GM19328 (cell line): ENCODE measurements around the gene SUMO4.

ENCODE experiments used
- ATAC-seq: cut with Tn5 transposase; IDR thresholded peaks from one replicate; pipeline ENCODE4 v1.9.1; 2021; ENCODE audit warnings: mild to moderate bottlenecking, moderate library complexity; ENCODE audit not compliant: unreplicated experiment

SUMO4 gene

DNA sequence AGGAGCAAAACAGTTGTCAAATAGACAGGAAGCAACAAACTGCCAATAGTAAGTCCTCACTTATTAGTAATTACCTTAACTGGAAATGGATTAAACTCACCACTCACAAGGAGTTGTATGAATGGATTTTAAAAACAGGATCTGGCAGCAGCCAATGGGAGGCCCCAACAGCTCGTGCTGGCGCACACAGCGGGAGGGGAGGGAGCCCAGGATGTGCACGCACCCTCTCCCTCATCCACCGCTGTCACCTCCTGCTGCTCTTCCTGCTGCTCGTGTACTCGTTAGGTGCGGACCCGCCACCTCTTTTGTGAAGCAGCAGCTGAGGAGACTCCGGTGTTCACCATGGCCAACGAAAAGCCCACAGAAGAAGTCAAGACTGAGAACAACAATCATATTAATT is at the start of gene SUMO4:
TSS of gene SUMO4 (plus strand) at position 213 of the 400 bp plus-strand sequence. CDS start at position 343, 130 bp downstream.
- ATAC-seq = no peak

DNA sequence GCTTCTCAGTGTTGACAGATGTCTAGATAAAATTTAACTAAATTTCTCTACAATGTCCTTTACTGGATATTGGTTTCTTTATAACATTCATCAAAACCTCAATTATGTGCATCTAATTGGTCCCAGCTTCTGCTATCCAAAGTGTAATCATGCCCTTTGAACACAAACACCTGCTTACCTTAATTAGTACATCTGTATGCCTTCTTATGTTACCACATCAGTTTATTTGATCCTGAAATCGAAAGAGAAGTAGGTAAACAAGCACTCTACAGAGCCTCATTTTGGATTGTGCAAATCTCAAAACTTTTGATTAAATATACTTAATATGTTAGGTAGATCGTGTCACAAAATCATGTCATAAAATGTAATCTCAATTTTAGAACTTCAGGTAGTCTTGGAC is 46.1 kb upstream of the SUMO4 start:
- ATAC-seq = no peak

DNA sequence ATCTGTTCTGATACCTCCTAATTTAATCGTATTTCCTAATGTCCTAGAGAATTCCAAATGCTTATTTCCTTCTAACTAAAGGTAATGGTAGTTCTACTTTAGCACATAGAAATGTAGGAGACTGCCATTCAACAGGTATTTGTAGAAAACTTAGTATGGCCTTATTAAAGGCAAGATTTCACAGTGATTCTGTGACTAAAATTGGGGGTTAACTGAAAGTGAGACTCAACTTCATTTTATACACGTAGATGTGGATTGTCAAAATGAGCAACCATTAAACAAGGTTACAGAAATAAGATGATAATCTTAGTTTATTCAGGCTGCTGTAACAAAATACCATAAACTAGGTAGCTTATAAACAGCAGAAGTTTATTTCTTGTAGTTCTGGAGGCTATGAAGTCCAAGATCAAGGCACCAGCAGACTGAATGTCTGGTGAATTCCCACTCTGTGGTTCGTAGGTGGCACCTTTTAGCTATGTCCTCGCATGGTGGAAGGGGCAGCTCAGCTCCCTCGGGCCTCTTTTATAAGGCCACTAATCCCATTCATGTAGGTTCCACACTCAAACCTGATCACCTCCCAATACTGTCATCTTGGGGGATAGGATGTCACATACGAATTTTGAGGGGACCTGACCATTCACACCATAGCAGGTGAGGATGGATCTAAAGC is 43.8 kb upstream of the SUMO4 start:
- ATAC-seq = no peak

DNA sequence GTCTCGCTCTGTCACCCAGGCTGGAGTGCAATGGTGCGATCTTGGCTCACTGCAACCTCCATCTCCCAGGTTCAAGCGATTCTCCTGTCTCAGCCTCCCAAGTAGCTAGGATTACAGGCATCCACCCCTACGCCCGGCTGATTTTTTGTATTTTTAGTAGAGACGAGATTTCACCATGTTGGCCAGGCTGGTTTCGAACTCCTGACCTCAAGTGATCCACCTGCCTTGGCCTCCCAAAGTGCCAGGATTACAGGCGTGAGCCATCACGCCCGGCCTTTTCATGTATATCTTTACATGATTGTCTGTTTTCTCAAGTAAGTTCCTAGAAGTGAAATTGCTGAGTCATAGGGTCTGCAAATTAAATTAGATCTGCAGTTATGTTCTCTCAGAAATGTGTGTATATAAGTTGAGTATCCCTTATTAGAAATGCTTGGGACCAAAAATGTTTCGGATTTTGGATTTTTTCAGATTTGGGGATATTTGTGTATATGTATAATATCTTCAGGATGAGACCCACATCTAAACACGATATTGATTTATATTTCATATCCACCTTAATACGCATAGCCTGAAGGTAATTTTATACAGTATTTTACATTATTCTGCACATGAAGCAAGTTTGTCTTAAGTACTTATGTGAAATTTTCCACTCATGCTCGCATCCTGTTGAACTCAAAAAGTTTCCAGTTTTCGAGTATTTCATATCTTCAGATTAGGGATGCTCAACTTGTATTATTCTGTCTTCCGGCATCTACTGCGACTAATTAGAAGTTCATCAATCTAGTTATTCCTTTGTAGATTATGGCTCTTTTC is 42.1 kb upstream of the SUMO4 start:
- no peak for ATAC-seq

DNA sequence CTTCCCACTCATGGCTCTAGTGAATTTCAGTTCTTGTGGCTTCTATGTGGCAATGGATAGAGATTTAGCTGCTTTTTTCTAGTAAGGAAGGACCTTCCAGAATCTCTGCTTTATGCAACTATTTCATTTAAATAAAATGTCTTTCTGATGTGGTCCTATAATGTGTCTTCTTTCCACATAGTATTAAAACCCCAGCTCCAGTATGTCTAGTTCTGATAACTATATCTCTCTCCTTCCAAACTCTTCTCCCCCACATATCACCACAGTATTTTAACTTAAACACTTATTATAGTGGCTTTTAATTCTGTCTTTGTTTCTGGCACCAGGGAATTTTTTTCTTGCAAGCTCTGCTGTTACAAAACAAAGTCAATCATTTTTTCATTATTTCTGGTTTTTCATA is 40.6 kb upstream of the SUMO4 start:
- ATAC-seq = no peak

DNA sequence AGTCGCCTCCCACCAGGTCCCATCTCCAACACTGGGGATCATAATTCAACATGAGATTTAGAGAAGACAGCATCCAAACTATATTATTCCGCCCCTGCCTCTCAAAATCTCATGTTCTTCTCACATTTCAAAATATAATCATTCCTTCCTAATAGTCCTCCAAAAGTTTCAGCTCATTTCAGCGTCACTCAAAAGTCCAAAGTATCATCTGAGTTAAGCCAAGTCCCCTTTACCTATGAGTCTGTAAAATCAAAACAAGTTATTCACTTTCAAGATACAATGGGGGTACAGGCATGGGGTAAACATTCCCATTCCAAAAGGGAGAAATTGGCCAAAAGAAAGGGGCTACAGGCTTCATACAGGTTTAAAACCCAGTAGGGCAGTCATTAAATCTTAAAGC is 39.5 kb upstream of the SUMO4 start:
- ATAC-seq = no peak

DNA sequence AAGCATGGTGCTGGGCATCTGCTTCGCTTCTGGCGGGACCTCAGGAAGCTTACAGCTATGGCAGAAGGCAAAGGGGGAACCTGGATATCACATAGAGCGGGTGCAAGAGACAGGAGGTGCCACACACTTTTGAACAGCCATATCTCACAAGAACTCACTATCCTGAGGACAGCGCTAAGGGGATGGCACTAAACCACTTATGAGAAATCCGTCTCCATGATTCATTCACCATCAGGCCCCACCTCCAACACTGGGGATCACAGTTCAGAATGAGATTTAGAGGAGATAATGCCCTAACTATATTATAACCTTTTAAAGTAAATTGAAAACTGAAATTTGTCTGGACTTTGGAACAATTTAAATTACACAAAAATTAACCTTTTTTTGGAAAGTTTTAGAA is 37.8 kb upstream of the SUMO4 start:
- ATAC-seq = no peak

DNA sequence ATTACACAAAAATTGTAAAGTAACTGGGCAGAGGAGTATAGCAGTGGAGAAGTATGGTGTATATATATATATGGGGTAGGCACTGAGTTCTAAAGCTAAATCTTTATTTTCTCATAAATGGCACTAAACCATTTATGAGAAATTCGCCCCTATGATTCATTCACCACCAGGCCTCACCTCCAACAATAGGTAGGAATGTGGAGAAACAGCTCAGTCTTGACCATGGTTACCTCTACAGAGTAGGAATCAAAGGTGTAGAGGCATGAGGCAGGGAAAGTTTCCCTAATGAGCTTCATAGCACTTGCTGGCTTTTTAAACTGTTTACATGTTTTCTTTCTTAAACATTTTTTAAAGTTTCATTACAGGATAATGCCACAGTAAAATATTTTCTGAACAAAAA is 36.9 kb upstream of the SUMO4 start:
- ATAC-seq = no peak

DNA sequence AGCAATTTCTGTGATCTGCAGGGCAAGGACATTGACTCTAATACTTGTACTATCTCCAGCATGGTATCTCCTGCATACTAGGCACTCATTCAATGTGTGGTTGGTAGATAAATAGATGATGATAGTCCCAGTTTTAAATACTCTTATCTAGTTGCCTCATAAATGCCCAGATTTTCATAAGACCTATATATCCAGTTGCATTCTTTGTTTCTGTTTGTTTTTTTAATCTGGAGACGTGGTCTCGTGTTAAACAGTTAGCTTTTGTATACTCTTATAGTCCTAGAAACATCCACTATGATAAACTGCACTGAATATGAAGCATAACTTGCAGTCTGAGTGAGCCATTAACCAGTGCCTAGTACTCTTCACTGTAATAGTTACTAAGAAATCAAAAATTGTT is 35.5 kb upstream of the SUMO4 start:
- no peak for ATAC-seq

DNA sequence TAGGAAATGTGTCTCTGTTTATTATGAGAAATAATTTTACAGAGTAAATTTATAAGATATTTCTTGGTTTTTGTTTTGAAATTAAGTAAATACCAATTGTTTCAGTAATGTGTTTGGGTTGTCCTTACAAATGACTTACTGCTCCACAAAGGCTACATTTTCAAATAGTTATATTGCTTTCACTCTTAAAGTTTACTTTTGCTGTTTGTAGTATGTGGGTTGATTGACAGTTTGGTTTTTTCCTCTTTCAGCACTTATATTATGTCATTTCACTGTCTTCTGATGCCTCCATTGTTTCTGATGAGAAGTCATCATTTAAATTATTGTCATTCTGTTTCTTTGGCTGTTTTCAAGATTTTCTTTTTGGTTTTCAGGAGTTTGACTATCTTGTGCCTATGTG is 34.9 kb upstream of the SUMO4 start:
- no peak for ATAC-seq

DNA sequence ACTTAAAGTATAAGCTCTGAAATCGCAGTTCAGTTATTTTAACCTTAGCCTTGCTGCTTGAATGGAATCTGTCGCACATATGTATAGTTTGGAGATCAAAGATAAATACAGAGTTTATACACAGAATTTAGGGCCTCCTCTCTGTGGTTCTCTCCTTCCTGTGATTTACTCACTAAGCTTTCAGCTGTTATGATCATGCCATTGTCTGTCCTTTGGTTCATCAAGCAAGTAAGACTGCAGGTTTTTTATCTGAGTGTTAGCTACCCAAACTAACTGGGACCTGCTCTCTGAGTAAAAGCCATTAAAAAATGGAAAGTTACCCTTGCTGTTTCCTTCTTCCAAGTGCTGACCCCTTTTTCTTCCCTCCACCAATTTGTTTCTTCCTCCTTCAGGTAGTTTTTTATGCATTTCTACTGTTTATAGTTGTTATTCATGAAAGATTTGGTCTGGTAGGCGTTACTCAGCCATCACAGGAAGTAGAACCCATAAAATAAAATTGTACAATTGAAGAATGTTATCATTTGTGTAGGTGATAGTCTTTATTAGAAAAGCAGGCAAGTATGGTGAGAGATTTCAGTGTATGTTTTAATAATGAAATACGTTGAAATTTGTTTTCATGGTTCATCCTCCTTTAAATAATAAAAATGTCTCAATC is 33.7 kb upstream of the SUMO4 start:
- ATAC-seq = no peak

DNA sequence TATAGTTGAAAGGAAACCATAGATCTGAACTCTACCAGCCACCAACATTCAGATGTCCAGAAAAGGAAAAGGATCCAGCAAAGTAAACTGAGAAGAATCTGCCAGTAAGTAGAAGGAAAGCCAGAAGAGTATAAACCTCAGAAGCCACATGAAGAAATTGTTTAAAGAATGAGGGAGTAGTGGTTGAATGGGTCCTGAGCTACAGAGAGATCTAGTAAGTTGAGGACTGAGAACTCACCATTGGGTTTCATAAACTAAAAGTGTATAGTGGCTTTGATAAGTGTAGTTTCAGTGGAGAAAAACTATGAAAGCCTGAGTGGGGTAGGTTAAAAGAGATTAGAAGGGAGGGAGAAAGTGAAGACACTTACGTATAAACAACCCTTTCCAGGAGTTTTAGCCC is 32.0 kb upstream of the SUMO4 start:
- no peak for ATAC-seq

DNA sequence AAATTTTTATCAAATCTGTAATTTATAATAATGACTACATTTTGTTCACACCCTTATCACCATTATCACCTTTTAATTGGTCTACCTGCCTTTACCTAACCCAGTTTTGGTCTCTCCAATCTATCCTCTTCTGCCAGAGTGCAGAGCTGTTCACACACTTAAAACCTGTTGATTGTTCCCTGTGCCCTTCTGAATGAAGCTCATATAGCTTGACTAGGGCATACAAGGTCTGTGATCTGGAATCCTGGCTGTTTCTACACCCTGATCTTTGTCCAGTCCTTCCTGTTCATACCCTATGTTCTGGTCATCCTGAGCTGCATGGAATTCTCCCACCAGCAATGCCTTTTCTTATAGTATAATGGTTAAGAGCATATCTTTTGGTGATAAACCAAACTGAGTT is 28.9 kb upstream of the SUMO4 start:
- ATAC-seq = no peak

DNA sequence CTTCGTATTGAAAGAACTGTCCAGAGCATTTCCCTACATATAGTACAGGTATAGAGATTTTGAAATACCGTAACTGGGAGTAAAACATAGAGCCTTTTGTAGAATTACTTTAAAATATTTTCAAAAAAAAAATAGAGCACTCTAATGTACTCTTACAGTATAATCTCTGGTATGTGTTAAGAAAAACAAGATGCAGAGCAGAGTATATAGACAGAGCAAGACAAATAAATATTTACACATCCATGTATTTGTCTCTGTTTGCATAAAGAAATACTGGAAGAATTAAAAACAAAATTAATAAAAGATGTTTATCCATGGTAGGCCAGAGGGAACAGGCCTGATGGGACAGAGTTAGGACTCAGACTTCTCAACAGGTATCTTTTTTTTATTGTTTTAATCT is 28.0 kb upstream of the SUMO4 start:
- no peak for ATAC-seq

DNA sequence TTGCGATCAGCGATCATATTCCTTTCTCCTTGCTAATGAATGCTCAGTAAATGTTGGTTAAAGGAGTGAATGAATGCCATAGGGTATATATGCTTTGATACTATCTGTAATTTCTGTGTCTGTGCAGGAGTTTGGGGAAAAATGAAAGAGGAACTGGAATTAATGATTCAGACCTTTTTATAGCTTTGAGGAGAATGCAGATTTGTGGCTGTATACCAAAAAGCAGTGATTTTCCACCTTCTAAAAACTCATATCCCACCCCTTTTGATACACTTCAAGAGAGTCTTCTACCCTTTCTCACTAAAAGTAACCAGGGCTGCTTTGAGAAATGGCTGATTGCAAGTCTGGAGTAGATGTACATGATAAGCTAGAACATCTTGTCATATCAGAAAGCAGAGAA is 26.6 kb upstream of the SUMO4 start:
- no peak for ATAC-seq

DNA sequence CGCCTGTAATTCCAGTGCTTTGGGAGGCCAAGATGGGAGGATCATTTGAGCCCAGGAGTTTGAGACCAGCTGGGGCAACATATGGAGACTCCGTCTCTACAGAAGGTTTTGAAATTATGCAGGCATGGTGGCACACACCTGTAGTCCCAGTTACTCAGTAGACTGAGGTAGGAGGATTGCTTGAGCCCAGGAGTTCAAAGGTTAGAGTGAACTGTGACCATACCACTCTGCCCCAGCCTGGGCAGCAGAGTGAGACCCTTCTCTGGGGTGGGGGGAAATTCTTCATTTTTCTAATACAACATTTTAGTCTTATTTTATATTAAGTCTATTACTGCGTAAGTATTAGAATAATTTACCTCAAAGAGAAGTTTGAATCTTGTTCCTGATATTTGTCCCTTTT is 20.1 kb upstream of the SUMO4 start:
- ATAC-seq = no peak

DNA sequence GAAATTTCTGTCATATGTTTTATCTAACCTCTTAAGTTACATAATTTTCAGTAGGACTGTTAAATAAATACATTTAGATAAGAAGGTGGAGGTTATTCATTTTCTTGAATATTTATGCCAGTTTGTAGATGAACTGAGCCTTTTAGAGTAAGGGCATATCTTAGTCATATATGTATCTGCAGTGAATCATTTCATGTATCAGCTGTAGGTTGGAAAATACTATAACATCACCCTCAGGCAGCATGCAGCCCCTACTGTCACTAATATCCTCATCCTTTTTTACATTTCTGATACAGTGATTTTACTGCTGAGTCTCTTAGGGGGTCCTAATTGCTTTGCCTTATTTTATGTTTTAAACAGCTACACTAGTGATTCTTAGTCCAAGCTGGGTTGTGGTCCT is 19.5 kb upstream of the SUMO4 start:
- no peak for ATAC-seq

DNA sequence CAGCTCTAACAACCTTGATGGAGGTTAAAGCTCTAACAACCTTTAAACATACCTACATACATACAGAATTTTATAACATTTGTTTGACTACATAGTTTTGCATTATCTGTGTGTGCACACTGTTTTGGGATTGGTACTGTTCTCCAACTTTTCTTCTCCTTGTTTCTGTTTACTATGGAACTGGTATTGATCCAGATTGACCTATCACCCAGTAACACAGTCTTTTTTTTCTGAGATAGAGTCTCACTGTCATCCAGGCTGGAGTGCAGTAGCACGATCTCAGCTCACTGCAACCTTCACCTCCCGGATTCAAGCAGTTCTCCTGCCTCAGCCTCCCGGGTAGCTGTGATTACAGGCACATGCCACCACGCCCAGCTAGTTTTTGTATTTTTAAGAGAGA is 16.7 kb upstream of the SUMO4 start:
- no peak for ATAC-seq

DNA sequence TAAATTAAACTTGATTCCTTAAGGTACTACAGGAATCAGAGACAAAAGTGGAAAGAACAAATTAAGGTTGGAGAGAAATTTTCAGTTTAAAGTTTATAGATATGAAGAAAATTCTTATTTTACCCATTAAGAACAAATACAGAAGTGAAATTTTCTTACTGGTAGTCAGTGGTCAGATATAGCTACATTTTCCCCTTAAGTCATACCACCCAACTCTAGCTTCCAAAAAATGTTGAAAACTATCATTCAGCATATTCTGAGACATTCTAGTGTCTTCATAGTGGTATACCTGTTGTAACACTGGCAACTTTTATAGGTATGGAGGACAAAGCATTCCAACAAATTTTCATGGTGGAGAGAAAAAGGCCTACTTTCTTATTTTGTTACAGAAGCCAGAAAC is 15.6 kb upstream of the SUMO4 start:
- no peak for ATAC-seq

DNA sequence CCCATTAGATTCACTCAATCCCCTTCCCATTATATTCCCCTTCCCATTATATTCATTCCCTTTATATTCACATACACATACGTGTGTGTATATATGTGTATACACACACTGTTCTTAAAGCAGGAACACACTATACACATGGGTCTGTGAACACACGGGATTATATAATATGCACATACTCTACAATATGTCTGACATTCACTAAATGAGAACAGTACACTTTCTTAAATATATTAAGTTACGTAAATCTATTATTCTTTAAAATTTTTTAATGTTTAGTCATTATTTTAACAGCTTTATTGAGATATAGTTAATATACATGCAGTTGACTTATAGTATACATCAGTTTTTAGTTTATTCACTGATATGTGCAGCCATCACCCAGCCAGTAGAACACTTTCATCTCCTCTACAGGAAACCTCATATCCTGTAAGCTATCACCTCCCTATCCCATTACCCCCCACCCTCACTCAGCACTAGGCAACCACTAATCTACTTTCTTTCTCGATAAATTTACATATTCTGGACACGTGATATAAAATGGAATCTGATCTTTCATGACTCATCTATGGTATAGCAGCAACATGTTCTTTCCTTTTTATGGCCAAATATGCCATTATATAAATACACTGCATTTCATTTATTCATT is 13.9 kb upstream of the SUMO4 start:
- ATAC-seq = no peak

DNA sequence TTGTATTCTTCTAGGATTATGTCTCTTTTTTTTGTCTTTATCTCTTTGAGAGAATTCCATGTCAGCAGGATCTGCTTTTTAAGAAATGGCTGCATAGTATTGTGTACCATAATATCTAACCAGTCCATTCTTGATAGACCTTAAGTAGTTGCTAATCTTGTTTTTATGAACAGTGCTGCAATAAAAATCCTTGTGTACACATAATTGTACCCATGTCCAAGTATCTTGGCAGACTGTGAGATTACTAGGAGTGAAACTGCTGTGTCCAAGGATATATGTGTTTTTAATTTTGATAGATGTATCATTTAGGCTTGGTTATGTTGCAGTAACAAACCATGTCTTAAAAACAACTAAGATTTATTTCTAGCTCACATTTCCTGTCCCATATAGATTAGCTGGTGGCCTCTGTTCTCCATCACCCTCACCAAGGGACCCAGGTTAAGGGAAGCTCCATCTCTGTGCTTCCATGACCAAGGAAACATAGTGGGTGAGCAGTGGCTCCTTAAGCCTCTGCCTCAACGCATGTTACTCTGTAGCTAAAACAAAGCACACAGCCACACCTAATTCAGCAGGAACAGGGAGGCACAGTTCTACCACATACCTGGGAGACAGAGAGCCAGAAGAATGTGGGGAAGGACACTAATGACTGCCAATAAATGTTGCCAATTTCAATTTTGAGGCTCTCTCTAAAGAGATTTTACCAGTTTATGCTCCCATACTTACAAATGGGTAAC is 12.1 kb upstream of the SUMO4 start:
- no peak for ATAC-seq
